Activated CD4-positive, alpha-beta T cell treated with anti-CD3 and anti-CD28 coated beads, Interleukin-2, Interleukin-6, amounts not matched to agents 100 ng/mL and 50 ng/mL, durations not matched to agents 16 hours and 8 hours (primary cell): Measurements from ENCODE around the gene TRPV5.

ENCODE experiments used
- DNase-seq: peaks from one replicate; pipeline ENCODE4 v3.0.0-alpha.2; 2020

TRPV5 gene

GRCh38 chr7:142884286-142884640, 49.3 kb downstream of the TRPV5 start:
- DNase-seq = no peak

- no peak for DNase-seq
Measured at GRCh38 chr7:142883571-142884285, 49.8 kb downstream of the TRPV5 start.

- DNase-seq = no peak
Measured at GRCh38 chr7:142883145-142883544, 50.4 kb downstream of the TRPV5 start.

GRCh38 chr7:142882338-142882678, 51.2 kb downstream of the TRPV5 start:
- DNase-seq = no peak

GRCh38 chr7:142881586-142882337, 51.8 kb downstream of the TRPV5 start:
- no peak for DNase-seq

GRCh38 chr7:142880876-142881505, 52.6 kb downstream of the TRPV5 start:
- DNase-seq = peak; percentile 63

- DNase-seq = no peak
Measured at GRCh38 chr7:142879060-142879459, 54.5 kb downstream of the TRPV5 start.

GRCh38 chr7:142878315-142878714, 55.2 kb downstream of the TRPV5 start:
- DNase-seq = no peak

GRCh38 chr7:142876991-142877910, 56.3 kb downstream of the TRPV5 start:
- DNase-seq = no peak

- DNase-seq = no peak
Measured at GRCh38 chr7:142876236-142876960, 57.1 kb downstream of the TRPV5 start.

- no peak for DNase-seq
Measured at GRCh38 chr7:142875456-142875855, 58.1 kb downstream of the TRPV5 start.

- DNase-seq = no peak
Measured at GRCh38 chr7:142874837-142875236, 58.7 kb downstream of the TRPV5 start.

- no peak for DNase-seq
Measured at GRCh38 chr7:142874409-142874808, 59.1 kb downstream of the TRPV5 start.

GRCh38 chr7:142873871-142874270, 59.7 kb downstream of the TRPV5 start:
- no peak for DNase-seq

GRCh38 chr7:142873281-142873784, 60.2 kb downstream of the TRPV5 start:
- peak; percentile 55 for DNase-seq

- no peak for DNase-seq
Measured at GRCh38 chr7:142872106-142872675, 61.4 kb downstream of the TRPV5 start.

GRCh38 chr7:142871260-142872105, 62.1 kb downstream of the TRPV5 start:
- no peak for DNase-seq

GRCh38 chr7:142870566-142871259, 62.8 kb downstream of the TRPV5 start:
- no peak for DNase-seq

- no peak for DNase-seq
Measured at GRCh38 chr7:142870147-142870559, 63.4 kb downstream of the TRPV5 start.

- no peak for DNase-seq
Measured at GRCh38 chr7:142869434-142869833, 64.1 kb downstream of the TRPV5 start.
